NCI-H510A treated with DMSO at 0.1 percent for 48 hours (cell line): ENCODE results near the gene IL4R.
"Not testable (repeated sequence)": the region's sequence is repeated elsewhere in the genome, so short reads cannot be mapped to it uniquely, and the experiment has no call there.

Experiments
- DNase-seq: peaks from one replicate; lab custom pipeline; 2025; lab: John Stamatoyannopoulos, UW

Gene IL4R

GRCh38 chr16:27313422-27314160 is at the start of gene IL4R:
Gene IL4R, plus strand, starts transcription at chr16:27313974. Its CDS starts 26,230 bp downstream, at chr16:27340204.
- DNase-seq, result peak; percentile 59

- DNase-seq, result no peak
These were observed 49.6 kb upstream of the IL4R start for GRCh38 chr16:27264151-27264550.

- DNase-seq, result no peak
These were observed 47.8 kb upstream of the IL4R start for GRCh38 chr16:27265982-27266381.

GRCh38 chr16:27267037-27267677 is 46.6 kb upstream of the IL4R start:
- no peak for DNase-seq

GRCh38 chr16:27268376-27269299 is 45.1 kb upstream of the IL4R start, which contains the start of gene NSMCE1:
Gene NSMCE1, minus strand, starts transcription at chr16:27268772. Its CDS starts 11,202 bp downstream, at chr16:27257570.
- DNase-seq, result peak; percentile 99

GRCh38 chr16:27269300-27270150 is 44.2 kb upstream of the IL4R start:
- DNase-seq, result peak; percentile 22

GRCh38 chr16:27270349-27270748 is 43.4 kb upstream of the IL4R start:
- DNase-seq, result no peak

- DNase-seq, result no peak
These were observed 41.7 kb upstream of the IL4R start for GRCh38 chr16:27272076-27272475.

GRCh38 chr16:27272697-27273096 is 41.1 kb upstream of the IL4R start:
- not testable (repeated sequence) for DNase-seq

GRCh38 chr16:27273330-27273669 is 40.5 kb upstream of the IL4R start:
- no peak for DNase-seq

GRCh38 chr16:27273670-27274423 is 39.9 kb upstream of the IL4R start:
- no peak for DNase-seq

- DNase-seq, result not testable (repeated sequence)
These were observed 39.3 kb upstream of the IL4R start for GRCh38 chr16:27274424-27274874.

- DNase-seq, result no peak
These were observed 38.4 kb upstream of the IL4R start for GRCh38 chr16:27275394-27275793.

GRCh38 chr16:27281243-27281642 is 32.5 kb upstream of the IL4R start:
- no peak for DNase-seq

- no peak for DNase-seq
These were observed 28.7 kb upstream of the IL4R start for GRCh38 chr16:27284865-27285675.

GRCh38 chr16:27285676-27286196 is 28.0 kb upstream of the IL4R start:
- DNase-seq, result no peak

GRCh38 chr16:27286451-27286850 is 27.3 kb upstream of the IL4R start:
- no peak for DNase-seq

- no peak for DNase-seq
These were observed 26.5 kb upstream of the IL4R start for GRCh38 chr16:27287051-27287811.

GRCh38 chr16:27287887-27288286 is 25.9 kb upstream of the IL4R start:
- DNase-seq, result no peak
